GM18505 (cell line): ENCODE data around the gene HIGD2B.
"Not testable (repeated sequence)": the region's sequence is repeated elsewhere in the genome, so short reads cannot be mapped to it uniquely, and the experiment has no call there.

Experiments used
- ATAC-seq: cut with Tn5 transposase; IDR thresholded peaks from one replicate; pipeline ENCODE4 v1.9.1; 2021; ENCODE audit not compliant: unreplicated experiment
- POLR2A ChIP-seq: IDR thresholded peaks from 4 replicates; pipeline ENCODE4 v1.6.1; 2011; ENCODE audit warnings: borderline replicate concordance; ENCODE audit not compliant: insufficient read depth, insufficient read length; ENCODE audit errors: extremely low read depth

Gene HIGD2B

GRCh38 chr15:72706266-72706665, 20.3 kb upstream of the HIGD2B start:
- no peak for ATAC-seq
- TF ChIP-seq POLR2A: no peak

DNA sequence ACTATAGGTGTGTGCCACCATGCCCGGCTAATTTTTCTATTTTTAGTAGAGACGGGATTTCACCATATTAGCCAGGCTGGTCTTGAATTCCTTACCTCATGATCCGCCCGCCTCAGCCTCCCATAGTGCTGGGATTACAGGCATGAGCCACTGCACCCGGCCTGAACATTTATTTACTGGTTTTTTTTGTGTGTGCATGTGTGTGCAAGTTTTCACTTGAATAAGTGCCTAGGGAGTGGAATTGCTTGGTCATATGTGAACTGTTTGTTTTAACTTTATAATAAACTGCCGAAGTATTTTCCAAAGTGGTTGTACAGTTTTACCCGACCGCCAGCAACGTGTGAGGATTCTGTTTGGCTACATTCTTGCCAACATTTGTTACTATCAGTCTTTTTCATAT, 14.1 kb upstream of the HIGD2B start:
- TF ChIP-seq POLR2A: no peak
- ATAC-seq: no peak

GRCh38 chr15:72698938-72699337, 13.0 kb upstream of the HIGD2B start:
- no peak for TF ChIP-seq POLR2A
- no peak for ATAC-seq

DNA sequence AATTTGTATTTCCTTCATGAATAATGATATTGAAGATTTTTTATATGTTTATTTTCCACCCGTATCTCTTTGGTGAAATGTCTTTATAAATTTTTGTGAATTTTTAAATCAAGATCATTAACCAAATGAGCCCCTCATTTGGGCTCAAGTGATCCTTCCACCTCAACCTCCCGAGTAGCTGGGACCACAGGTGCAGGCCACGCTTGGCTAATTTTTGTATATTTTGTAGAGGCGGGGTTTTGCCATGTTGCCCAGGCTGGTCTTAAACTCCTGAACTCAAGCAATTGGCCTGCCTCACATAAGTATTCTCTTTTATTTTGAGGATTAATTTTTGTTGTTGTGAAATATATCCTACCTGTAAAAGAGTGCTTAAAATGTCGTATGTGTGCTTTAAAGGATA, 5.0 kb upstream of the HIGD2B start:
- TF ChIP-seq POLR2A: no peak
- no peak for ATAC-seq

DNA sequence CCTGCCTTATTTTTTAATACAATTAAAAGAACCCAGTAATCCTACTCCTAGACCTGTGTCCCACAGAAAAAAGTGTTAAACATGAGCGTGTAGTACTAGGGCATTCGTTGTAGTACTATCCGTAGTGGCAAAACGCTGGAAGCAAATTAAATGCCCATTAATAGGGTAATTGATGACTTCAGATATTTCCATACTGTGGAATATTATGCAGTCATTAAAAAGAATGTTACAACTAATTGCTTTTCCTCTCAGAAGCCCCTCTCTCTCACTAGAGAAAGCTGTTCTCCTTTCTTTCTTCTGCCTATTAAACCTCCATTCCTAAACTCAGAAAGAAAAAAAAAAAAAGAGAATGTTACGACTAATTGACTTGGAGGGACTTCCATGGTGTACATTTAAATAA, 2.7 kb upstream of the HIGD2B start:
- ATAC-seq: no peak
- TF ChIP-seq POLR2A: no peak

DNA sequence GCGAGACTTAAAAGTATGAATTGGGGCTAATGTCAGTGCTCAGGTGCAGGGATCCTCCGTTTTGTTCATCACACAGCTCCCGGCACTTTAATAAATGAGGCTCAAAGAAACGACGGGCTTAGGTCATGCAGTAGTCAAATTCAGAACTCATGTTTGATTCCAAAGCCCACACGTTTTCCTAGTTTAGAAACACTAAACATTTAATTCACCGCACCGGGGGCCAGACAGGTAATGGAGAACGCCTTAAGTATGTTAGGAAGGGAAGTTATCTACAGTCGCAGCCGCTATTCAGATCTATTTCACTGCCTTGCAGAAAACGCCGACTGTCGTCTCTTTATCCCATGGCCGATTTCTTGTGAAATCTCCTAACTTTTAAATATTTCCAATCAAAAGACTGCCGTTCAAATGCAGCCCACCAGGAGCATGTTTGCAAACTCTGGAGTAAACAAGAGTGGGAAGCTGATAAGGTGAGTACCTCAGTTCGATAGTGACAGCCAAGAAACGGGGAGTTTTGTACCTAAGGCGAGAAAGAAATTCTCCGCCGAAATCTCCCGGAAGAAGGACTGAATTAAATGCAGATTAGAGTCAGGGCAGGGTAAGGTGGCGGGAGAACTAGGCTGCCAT, 569 bp downstream of the HIGD2B start:
- no peak for ATAC-seq

DNA sequence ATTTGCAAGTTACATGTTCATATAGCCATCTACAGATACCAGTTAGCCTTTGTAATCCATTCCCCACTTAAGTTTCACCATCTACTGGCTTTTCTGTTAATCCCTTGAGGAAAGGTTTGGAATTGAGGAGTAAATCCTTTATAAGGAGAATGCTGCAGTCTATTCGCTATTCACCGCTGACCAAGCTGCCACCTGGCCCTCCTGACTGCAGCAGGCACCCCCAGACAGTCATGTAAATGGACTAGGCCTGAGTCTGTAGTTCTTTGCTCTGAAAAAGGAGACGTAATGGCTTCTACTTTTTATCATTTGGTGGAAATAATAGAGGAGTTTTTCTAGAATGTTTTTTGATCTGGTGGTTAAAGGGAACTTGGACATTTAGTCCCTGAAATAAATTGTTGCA, 3.2 kb downstream of the HIGD2B start:
- TF ChIP-seq POLR2A: no peak
- no peak for ATAC-seq

More for the DNA sequence above, 569 bp downstream of the HIGD2B start:
- no peak for TF ChIP-seq POLR2A

DNA sequence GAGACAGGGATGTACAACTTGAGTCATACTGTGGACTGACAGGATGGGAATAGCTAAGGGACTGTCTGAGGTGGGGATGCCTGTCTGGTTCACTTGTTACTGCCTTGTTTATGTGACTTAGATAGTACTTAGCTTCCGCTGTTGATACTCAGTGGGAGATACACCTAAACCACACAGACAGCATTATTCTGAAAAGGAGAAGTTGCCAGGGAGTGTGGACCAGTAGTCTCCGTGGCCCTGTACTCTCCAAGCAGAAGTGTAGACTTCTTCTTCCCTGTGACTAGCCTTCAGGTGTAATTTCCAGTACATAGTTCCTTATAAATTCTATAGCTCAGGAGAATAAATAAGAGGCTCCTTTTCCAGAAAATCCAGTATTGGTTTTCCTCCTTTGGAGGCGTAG, 5.1 kb downstream of the HIGD2B start:
- ATAC-seq: no peak
- no peak for TF ChIP-seq POLR2A

- TF ChIP-seq POLR2A: no peak
- ATAC-seq: no peak
Measured at GRCh38 chr15:72676838-72677237, 9.1 kb downstream of the HIGD2B start.

DNA sequence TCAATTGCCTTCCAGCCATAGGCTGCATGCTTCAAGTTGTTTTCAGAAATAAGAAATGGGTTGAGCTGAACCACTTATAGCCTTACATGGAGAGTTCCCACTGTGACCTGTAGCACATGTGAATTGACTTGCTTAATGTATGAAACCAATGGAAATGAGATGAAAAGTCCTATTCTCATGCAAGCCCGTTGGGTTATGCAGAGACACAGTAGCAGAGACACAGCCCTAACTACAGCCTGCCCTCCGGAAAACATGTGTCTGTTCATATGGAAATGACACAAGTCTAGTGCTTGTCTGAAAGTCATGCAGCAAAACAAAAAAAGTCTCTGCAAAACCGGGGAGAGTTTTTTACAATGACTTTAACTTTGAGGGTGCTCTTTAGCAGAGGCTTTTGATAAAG, 14.5 kb downstream of the HIGD2B start:
- no peak for ATAC-seq

GRCh38 chr15:72670656-72671352, 15.2 kb downstream of the HIGD2B start:
- peak; percentile 77 for ATAC-seq

More for the DNA sequence above, 14.5 kb downstream of the HIGD2B start:
- no peak for TF ChIP-seq POLR2A

DNA sequence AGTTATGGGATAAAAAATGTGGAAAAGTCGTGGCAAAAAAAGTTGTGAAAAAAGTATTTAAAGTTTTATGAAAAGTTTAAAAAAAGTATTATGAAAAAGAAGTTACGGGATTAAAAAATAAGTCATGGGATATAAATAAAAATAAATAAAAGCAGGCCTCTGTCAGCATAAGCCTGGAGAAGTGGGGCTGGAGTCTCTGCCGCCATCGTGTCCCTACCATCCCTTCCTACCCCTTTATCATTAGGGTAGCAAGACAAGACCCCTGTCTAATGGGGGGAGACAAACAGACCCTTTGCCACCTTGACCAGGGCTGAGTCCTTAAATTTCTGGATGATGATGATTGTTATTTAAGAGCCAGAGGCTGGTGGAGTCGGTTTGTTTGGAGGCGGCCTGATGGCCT, 16.2 kb downstream of the HIGD2B start:
- ATAC-seq: not testable (repeated sequence)

GRCh38 chr15:72665706-72666105, 20.3 kb downstream of the HIGD2B start:
- ATAC-seq: not testable (repeated sequence)

- not testable (repeated sequence) for ATAC-seq
Measured at GRCh38 chr15:72663931-72664330, 22.1 kb downstream of the HIGD2B start.

DNA sequence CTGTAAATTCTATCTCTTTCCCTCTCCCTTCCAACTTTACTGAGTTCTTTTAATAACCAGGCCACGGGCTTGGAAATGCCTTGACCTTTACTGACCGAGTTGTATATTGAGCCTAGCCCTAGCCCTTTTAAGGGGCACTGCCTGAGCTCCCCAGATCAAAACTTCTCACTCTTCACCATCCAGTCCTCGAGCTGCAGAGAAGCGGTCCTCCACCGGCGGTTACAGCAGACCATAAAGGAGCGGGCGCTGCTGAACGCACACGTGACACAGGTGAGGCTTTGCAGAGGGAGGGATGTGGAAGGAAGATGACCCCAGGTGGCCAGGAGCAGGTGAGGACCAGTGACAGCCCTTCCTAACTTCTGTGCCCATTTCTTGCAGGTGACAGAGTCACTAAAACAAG, 24.9 kb downstream of the HIGD2B start:
- not testable (repeated sequence) for ATAC-seq

GRCh38 chr15:72656014-72656413, 30.0 kb downstream of the HIGD2B start:
- not testable (repeated sequence) for ATAC-seq

GRCh38 chr15:72654397-72654796, 31.6 kb downstream of the HIGD2B start, which contains the start of gene GOLGA6B:
GOLGA6B (plus strand) TSS chr15:72654697; CDS start chr15:72654738, 41 bp downstream.
- not testable (repeated sequence) for ATAC-seq

- not testable (repeated sequence) for ATAC-seq
Measured at GRCh38 chr15:72648631-72649253, 37.2 kb downstream of the HIGD2B start.

GRCh38 chr15:72642271-72642670, 43.7 kb downstream of the HIGD2B start:
- not testable (repeated sequence) for ATAC-seq
